ENCODE measurements around the gene TAF9.
"Not testable (repeated sequence)": the region's sequence is repeated elsewhere in the genome, so short reads cannot be mapped to it uniquely, and the experiment has no call there.

TAF9 gene

DNA sequence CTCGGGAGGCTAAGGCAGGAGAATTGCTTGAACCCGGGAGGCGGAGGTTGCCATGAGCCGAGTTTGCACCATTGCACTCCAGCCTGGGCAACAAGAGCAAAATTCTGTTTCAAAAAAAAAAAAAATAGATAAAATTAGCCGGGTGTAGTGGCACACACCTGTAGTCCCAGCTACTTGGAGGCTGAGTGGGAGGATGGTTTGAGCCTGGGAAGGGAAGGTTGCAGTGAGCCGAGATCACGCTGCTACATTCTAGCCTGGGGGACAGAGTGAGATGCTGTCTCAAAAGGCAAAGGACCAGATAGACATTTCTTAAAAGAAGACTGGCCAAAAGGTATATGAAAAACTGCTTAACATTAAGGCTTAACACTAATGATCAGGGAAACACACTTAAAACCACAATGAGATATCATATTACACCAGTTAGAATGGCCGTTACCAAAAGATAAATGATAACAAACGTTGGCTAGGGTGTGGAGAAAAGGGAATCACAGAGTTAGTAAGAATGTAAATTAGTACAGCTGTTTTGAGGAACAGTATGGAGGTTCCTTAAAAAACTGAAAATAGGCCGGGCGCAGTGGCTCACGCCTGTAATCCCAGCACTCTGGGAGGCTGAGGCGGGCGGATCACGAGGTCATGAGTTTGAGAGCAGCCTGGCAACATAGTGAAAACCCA is 35.5 kb upstream of the TAF9 start:
- no peak for DNase-seq (ENCODE audit: low read depth)
- no peak overlapping the region for H3K4me3 ChIP-seq (ENCODE audit: low read depth, low read length)
- TF ChIP-seq CTCF (IDR thresholded peaks at IDR 0.05; ENCODE audit: control insufficient read depth, extremely low read depth, insufficient read depth): no peak

DNA sequence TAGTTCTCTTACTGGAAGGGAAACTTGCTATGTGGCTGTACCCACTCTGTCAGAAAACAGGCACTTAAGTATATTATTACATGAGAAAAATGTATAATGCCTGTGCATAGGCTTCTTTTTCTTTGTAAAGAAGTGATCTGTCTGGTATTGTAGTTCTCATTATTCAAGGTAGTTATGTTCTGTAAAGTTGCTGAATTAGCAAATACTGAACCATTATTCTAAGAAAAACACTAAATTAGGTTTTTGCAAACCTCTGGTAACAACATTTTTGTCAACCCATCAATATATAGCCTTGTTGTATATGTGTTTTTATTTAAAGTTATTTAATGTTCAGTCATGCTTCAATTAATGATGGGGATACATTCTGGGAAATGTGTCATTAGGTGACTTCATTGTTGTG is 9.1 kb upstream of the TAF9 start:
- H3K4me3 ChIP-seq (ENCODE audit: low read depth, low read length): no peak overlapping the region
- no peak for TF ChIP-seq CTCF (IDR thresholded peaks at IDR 0.05; ENCODE audit: control insufficient read depth, extremely low read depth, insufficient read depth)
- DNase-seq (ENCODE audit: low read depth): no peak

DNA sequence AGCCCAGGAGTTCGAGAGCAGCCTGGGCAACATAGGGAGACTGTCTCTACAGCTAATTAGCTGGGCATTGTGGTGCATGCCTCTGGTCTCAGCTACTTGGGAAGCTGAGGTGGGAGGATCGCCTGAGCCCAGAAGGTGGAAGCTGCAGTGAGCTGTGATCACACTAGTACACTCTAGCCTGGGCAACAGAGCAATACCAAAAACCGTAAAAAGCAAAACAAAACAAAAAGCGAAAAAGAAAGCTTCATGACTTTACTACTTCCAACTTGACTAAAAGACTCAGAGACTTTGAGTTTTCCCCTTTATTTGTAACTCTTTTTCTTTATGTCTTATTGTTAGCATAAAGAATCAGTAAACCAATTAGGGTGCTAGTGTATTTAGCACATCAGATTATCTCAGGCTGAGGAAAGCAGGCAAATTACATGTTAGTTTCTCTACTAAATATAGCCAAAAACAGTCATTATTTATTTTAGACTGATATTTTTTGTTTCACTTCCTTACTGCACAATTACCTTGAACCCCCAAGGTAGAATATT is 5.7 kb upstream of the TAF9 start:
- DNase-seq (ENCODE audit: low read depth): no peak
- H3K4me3 ChIP-seq (ENCODE audit: low read depth, low read length): no peak overlapping the region
- no peak for TF ChIP-seq CTCF (IDR thresholded peaks at IDR 0.05; ENCODE audit: control insufficient read depth, extremely low read depth, insufficient read depth)

GRCh38 chr5:69372394-69372793 is 3.1 kb upstream of the TAF9 start:
- DNase-seq (ENCODE audit: low read depth): no peak
- no peak for TF ChIP-seq CTCF (IDR thresholded peaks at IDR 0.05; ENCODE audit: control insufficient read depth, extremely low read depth, insufficient read depth)
- H3K4me3 ChIP-seq (ENCODE audit: low read depth, low read length): no peak overlapping the region

DNA sequence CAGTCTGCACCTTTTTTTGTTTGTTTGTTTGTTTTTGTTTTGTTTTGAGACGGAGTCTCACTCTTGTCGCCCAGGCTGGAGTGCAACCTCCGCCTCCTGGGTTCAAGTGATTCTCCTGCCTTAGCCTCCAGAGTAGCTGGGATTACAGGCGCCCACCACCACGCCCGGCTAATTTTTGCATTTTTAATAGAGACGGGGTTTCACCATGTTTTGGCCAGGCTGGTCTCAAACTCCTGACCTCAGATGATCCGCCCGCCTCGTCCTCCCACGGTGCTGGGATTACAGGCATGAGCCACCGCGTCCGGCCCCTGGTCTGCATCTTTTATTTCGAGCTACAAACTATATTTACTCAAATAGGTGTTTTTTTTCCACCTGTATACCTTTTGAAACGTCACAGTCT is 1.0 kb upstream of the TAF9 start:
- H3K4me3 ChIP-seq (ENCODE audit: low read depth, low read length): peak overlapping the region; percentile 80
- DNase-seq (ENCODE audit: low read depth): not testable (repeated sequence)

DNA sequence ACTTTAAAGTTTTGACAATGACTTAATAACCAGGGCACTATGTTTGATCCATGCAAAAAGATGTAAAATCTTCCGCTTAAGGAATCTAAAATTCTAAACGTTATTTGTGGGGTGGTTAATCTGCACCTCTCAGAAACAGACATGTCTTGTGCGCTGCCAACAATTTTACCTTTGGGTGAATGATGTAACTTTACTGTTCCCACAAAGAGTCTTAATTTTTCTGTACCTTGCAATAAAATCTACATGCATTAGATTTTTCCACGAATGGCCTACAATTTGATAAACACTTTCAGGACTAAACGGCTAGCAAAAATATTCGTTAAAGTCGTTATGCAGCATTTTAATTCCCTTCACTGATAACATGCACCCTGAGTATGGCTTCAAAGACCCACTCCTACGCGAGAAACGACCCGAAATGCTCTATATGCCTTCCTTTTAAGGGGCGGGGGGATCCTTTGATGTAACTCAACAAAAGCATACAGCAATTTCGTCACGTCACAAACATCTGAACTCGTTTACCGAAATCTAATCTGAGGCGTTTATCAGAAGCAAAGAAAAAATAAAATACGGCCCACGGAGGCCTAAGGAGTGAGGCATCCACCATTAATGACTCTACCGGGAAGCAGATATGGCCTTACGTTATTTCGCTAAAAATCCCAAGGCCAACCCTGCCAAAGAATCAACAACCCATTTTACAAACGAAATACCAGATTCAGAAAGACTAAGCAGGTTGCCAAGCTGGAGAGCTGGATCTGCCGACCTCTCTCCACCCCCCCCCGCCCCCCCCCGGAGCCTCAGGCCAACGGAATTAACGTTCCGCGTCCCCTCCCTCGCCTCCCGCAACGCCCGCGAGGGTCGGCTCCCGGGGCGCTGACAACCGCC is 621 bp downstream of the TAF9 start:
- no peak for TF ChIP-seq CTCF (IDR thresholded peaks at IDR 0.05; ENCODE audit: control insufficient read depth, extremely low read depth, insufficient read depth)
- DNase-seq (ENCODE audit: low read depth): no peak
- H3K4me3 ChIP-seq (ENCODE audit: low read depth, low read length): peak overlapping the region; percentile 80

- TF ChIP-seq CTCF (IDR thresholded peaks at IDR 0.05; ENCODE audit: control insufficient read depth, extremely low read depth, insufficient read depth): peak; percentile 34
These were observed 1.5 kb downstream of the TAF9 start for GRCh38 chr5:69367697-69368279.

More at GRCh38 chr5:69367697-69368279, 1.5 kb downstream of the TAF9 start:
- H3K4me3 ChIP-seq (ENCODE audit: low read depth, low read length): peak overlapping the region; percentile 80
- DNase-seq (ENCODE audit: low read depth): no peak

Measured in LNCaP clone FGC (cell line).